D721Med (cell line): ENCODE measurements around the gene UGT8.

Experiments used
- DNase-seq: peaks from one replicate; pipeline ENCODE4 v3.0.0; 2011; ENCODE audit warnings: low spot score; ENCODE audit not compliant: insufficient read length
- FAIRE-seq: peaks from 2 replicates; lab custom pipeline; 2011; peaks lifted over from hg19 to GRCh38; lab: Jason Lieb, UNC
- CTCF ChIP-seq: IDR thresholded peaks from 2 replicates; pipeline ENCODE4 v1.5.1; 2012; ENCODE audit warnings: mild to moderate bottlenecking, control low read depth; ENCODE audit not compliant: insufficient read depth; ENCODE audit errors: missing control alignments

The UGT8 gene

GRCh38 chr4:114642173-114642780 lies 43.7 kb downstream of the UGT8 start:
- no peak for DNase-seq
- no peak for TF ChIP-seq CTCF
- no peak for FAIRE-seq

GRCh38 chr4:114649908-114650307 lies 51.3 kb downstream of the UGT8 start:
- TF ChIP-seq CTCF = no peak
- FAIRE-seq (no peak), DNase-seq (no peak)

- no peak for TF ChIP-seq CTCF
- DNase-seq (no peak), FAIRE-seq (no peak)
These were observed 55.1 kb downstream of the UGT8 start for GRCh38 chr4:114653675-114654074.

GRCh38 chr4:114654592-114654991 lies 56.0 kb downstream of the UGT8 start:
- TF ChIP-seq CTCF = no peak
- FAIRE-seq = no peak
- DNase-seq = no peak

- no peak for DNase-seq
- no peak for TF ChIP-seq CTCF
- no peak for FAIRE-seq
These were observed 59.6 kb downstream of the UGT8 start for GRCh38 chr4:114658179-114658578.

GRCh38 chr4:114658776-114659175 lies 60.2 kb downstream of the UGT8 start:
- no peak for TF ChIP-seq CTCF
- no peak for DNase-seq
- FAIRE-seq = no peak

- TF ChIP-seq CTCF = peak; percentile 84
- FAIRE-seq (peak; percentile 41), DNase-seq (peak; percentile 13)
These were observed 60.9 kb downstream of the UGT8 start for GRCh38 chr4:114659386-114660008.
